Caco-2 (cell line): ENCODE data around the gene TSPAN17. TPM values are rescaled to one million over a fixed set of nuclear protein-coding genes. Genes with fewer than 3 reads are reported as not detected.

Experiments
- BruUV-seq: library from RNA; stranded (reverse); fragments of 400-500 nt; replicated peaks from 2 replicates; lab custom pipeline; 2021; lab: Mats Ljungman, UMichigan
- CTCF ChIA-PET: fragments of 300-600 bp; sonication (Branson Sonifier 250); formaldehyde crosslinking; loops from one replicate; lab custom pipeline; 2022; ENCODE audit warnings: antibody characterized with exemption; lab: Charles Lee
- POLR2A ChIA-PET: fragments of 300-600 bp; sonication (Branson Sonifier 250); formaldehyde crosslinking; loops from one replicate; lab custom pipeline; 2022; ENCODE audit warnings: antibody characterized with exemption; lab: Charles Lee
- DNase-seq, 2 experiments: peaks; one replicate each; pipeline versions ENCODE4 v3.0.0 to v3.0.0-alpha.2; 2020 to 2022
- H3K27me3 ChIP-seq: replicated peaks from 2 replicates; pipeline ENCODE4 v1.6.0; 2011; ENCODE audit warnings: low read length; ENCODE audit not compliant: control insufficient read depth, insufficient read depth
- H3K36me3 ChIP-seq: 2 replicates; pipeline ENCODE4 v1.5.1; 2011; ENCODE audit warnings: low read length; ENCODE audit not compliant: control insufficient read depth, insufficient read depth
- H3K4me1 ChIP-seq: fragments of 250-450 bp; sonication (Bioruptor Pico); 2 replicates; pipeline ENCODE4 v1.5.1; 2020; ENCODE audit warnings: mild to moderate bottlenecking
- H3K4me3 ChIP-seq: 2 replicates; pipeline ENCODE4 v1.5.1; 2011; ENCODE audit warnings: low read depth, mild to moderate bottlenecking, control low read depth, low read length
- H3K9me3 ChIP-seq: fragments of 250-450 bp; sonication (Bioruptor Pico); 2 replicates; pipeline ENCODE4 v1.5.1; 2020; ENCODE audit warnings: mild to moderate bottlenecking, moderate library complexity
- H3K27ac Mint-ChIP-seq: one replicate; pipeline ENCODE4 v1.8.0; 2022; ENCODE audit warnings: mixed read lengths; ENCODE audit not compliant: unreplicated experiment
- H3K27me3 Mint-ChIP-seq: one replicate; pipeline ENCODE4 v1.8.0; 2022; ENCODE audit warnings: mixed read lengths; ENCODE audit not compliant: insufficient read depth, unreplicated experiment
- H3K36me3 Mint-ChIP-seq: one replicate; pipeline ENCODE4 v1.8.0; 2022; ENCODE audit warnings: mild to moderate bottlenecking, mixed read lengths; ENCODE audit not compliant: insufficient read depth, unreplicated experiment
- H3K4me1 Mint-ChIP-seq: one replicate; pipeline ENCODE4 v1.8.0; 2022; ENCODE audit warnings: low read depth, mixed read lengths; ENCODE audit not compliant: unreplicated experiment
- H3K4me3 Mint-ChIP-seq: one replicate; pipeline ENCODE4 v1.8.0; 2022; ENCODE audit warnings: mild to moderate bottlenecking, moderate library complexity, mixed read lengths; ENCODE audit not compliant: unreplicated experiment
- H3K9me3 Mint-ChIP-seq: one replicate; pipeline ENCODE4 v1.8.0; 2022; ENCODE audit warnings: mixed read lengths; ENCODE audit not compliant: unreplicated experiment
- CTCF ChIP-seq, 2 experiments: fragments of 200-600 bp in 1 of 2; IDR thresholded peaks; 1 replicate in 1 of 2; 2 replicates in 1 of 2; pipeline versions ENCODE4 v1.5.1 to v1.8.0; 2011 to 2022; ENCODE audit warnings: antibody characterized with exemption in 1 of 2, control low read depth in 1 of 2, inconsistent platforms in 1 of 2, low read depth in 1 of 2, low read length in 1 of 2, mild to moderate bottlenecking in 1 of 2, moderate library complexity in 1 of 2; ENCODE audit not compliant: insufficient read depth in 1 of 2, severe bottlenecking in 1 of 2, unreplicated experiment in 1 of 2
- intact Hi-C: fragments of 100-400 bp; cut with micrococcal nuclease; formaldehyde crosslinking; loops from one replicate; pipeline ENCODE4 v1.10.0; 2022; ENCODE audit not compliant: unreplicated experiment
- total RNA-seq: library from RNA; stranded (reverse); gene quantifications from 2 replicates; pipeline ENCODE4 v1.2.3, GENCODE V29; 2022

Gene TSPAN17
- total RNA-seq, 1 experiment from 2014 or later, result 20.5 TPM

DNA sequence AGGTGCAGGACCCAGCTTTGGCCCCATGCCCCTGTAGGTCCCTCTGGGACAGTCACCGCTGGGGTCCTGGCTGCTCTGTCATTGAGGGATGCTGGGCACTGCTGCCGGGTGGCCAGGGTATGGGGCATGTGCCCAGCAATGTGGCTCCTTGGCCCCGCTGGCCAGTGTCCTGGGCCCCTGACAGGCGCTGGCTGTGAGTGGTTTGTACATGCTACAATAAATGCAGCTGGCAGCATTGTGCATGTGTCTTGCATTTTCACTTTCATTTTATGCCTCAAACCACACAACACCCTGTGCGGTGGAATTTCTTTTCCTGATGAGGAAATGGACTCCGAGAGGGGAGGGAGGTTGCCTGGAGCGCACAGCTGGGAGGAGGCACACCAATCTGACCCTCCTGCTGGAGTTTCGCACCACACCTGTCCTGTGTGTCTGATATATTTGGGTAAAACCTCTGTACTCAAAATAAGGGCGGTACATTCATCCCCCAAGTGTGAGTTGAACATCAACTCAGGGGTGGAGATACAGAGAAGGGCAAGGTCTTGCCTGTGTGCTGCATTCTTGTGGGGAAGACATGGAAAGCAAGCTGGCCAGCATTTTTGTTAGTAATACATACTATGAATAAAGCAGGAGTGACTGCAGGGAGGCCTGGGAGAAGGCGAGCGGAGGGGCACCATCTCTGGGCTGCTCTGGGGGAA lies 11.7 kb downstream of the TSPAN17 start:
- no peak overlapping the region for H3K27ac Mint-ChIP-seq
- H3K36me3 Mint-ChIP-seq, result no peaks in the 10 kb centered on the region
- ChIA-PET POLR2A (no interaction called here), CTCF (interaction anchor here (0.6 to 2.3 kb wide), 2 partner anchors 43 to 412 kb away, joined by 5 to 7 read pairs; no protein-coding TSS in a partner anchor)
- no peaks in the 10 kb centered on the region for H3K27me3 Mint-ChIP-seq
- H3K4me1 Mint-ChIP-seq, result no peaks in the 10 kb centered on the region
- no peak for TF ChIP-seq CTCF (IDR thresholded peaks at IDR 0.05; ENCODE audit: insufficient read depth in 1 of 2, low read depth in 1 of 2, low read length in 1 of 2, severe bottlenecking in 1 of 2, unreplicated experiment in 1 of 2)
- no peaks in the 10 kb centered on the region for H3K9me3 Mint-ChIP-seq
- intact Hi-C loops, result no loop called here
- Histone ChIP-seq H3K4me3 (no peak overlapping the region), H3K36me3 (no peaks in the 10 kb centered on the region; the same call in 1 of the 2 replicates), H3K9me3 (no peaks in the 10 kb centered on the region), H3K27me3 (no peaks in the 10 kb centered on the region), H3K4me1 (no peaks in the 10 kb centered on the region)
- BruUV-seq, result no TSS peak
- DNase-seq, result no peak
- no peak overlapping the region for H3K4me3 Mint-ChIP-seq

DNA sequence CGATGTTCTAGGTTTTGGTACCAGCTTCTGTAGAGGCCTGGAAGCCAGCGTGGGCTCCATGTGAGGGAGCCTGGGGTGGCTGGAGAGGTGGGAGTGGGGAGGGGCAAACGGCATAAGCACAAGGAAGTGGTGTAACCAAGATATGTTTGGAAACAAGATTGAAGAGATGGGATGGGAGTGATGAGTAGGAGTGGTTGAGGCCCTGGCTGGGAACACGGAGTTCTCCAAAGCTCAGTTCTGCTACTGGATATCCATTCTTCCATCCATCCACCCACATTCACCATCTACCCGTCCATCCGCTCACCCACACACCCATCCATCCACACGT lies 12.2 kb downstream of the TSPAN17 start:
- Mint-ChIP-seq H3K4me1 (no peaks in the 10 kb centered on the region), H3K4me3 (no peak overlapping the region), H3K27me3 (peaks cover 3% of the 10 kb centered on the region), H3K27ac (no peak overlapping the region), H3K9me3 (no peaks in the 10 kb centered on the region), H3K36me3 (no peaks in the 10 kb centered on the region)
- Histone ChIP-seq H3K4me1 (no peaks in the 10 kb centered on the region), H3K9me3 (no peaks in the 10 kb centered on the region), H3K4me3 (no peak overlapping the region), H3K36me3 (no peaks in the 10 kb centered on the region; the same call in 1 of the 2 replicates), H3K27me3 (no peaks in the 10 kb centered on the region)
- TF ChIP-seq CTCF (IDR thresholded peaks at IDR 0.05; ENCODE audit: insufficient read depth in 1 of 2, low read depth in 1 of 2, low read length in 1 of 2, severe bottlenecking in 1 of 2, unreplicated experiment in 1 of 2), result no peak
- intact Hi-C loops, result no loop called here
- no TSS peak for BruUV-seq
- no peak for DNase-seq
- POLR2A ChIA-PET, result no interaction called here
- CTCF ChIA-PET, result interaction anchor here (0.6 to 2.3 kb wide), 6 partner anchors 29 to 1717 kb away, joined by 3 to 10 read pairs (median 5); partner anchors contain the start of genes EIF4E1B and SNCB

- H3K4me1 Mint-ChIP-seq, result no peaks in the 10 kb centered on the region
- no peaks in the 10 kb centered on the region for H3K27me3 ChIP-seq
- no peak for TF ChIP-seq CTCF (IDR thresholded peaks at IDR 0.05; ENCODE audit: insufficient read depth in 1 of 2, low read depth in 1 of 2, low read length in 1 of 2, severe bottlenecking in 1 of 2, unreplicated experiment in 1 of 2)
- peaks cover 3% of the 10 kb centered on the region for H3K27me3 Mint-ChIP-seq
- H3K9me3 Mint-ChIP-seq, result no peaks in the 10 kb centered on the region
- H3K36me3 Mint-ChIP-seq, result no peaks in the 10 kb centered on the region
- no peaks in the 10 kb centered on the region for H3K9me3 ChIP-seq
- ChIA-PET CTCF (interaction anchor here (0.5 to 2.3 kb wide), 63 partner anchors 9 to 1718 kb away, joined by 3 to 34 read pairs (median 5); partner anchors contain the start of genes EIF4E1B, RNF44, SNCB and TSPAN17), POLR2A (interaction anchor here (0.6 kb wide), 1 partner anchor 346 kb away, joined by 4 read pairs; no protein-coding TSS in a partner anchor)
- no peak for DNase-seq
- H3K4me3 ChIP-seq, result no peak overlapping the region
- no TSS peak for BruUV-seq
- H3K27ac Mint-ChIP-seq, result no peak overlapping the region
- H3K36me3 ChIP-seq, result no peaks in the 10 kb centered on the region; the same call in 1 of the 2 replicates
- H3K4me3 Mint-ChIP-seq, result no peak overlapping the region
- intact Hi-C loops, result loop anchor here (2.0 to 5.0 kb wide), 3 partner anchors 152 to 452 kb away; partner anchors contain the start of gene UNC5A
- H3K4me1 ChIP-seq, result no peaks in the 10 kb centered on the region
Observed at GRCh38 chr5:176659860-176660461, 12.7 kb downstream of the TSPAN17 start.
